Osteocyte (in vitro differentiated cells): Measurements from ENCODE around the gene SART3. TPM values are rescaled to one million over a fixed set of nuclear protein-coding genes. Genes with fewer than 3 reads are reported as not detected.

Experiments used
- total RNA-seq: library from RNA; stranded (reverse); gene quantifications from 2 replicates; pipeline ENCODE4 v1.2.1, GENCODE V29; 2021

Gene SART3
- total RNA-seq, 1 donor from 2014 or later, result 47.2 TPM

Other genes with a start within 250 kb of the SART3 start
- 47.5 and 48.5 TPM in 2 replicates for gene CMKLR1, start 221.9 kb downstream of the SART3 start, total RNA-seq
- gene FICD, start 45.9 kb downstream of the SART3 start, total RNA-seq, result 5.8 and 6.0 TPM in 2 replicates
- 93.9 and 103 TPM in 2 replicates for gene ISCU, start 1.4 kb upstream of the SART3 start, total RNA-seq
- 54.0 and 58.8 TPM in 2 replicates for gene TMEM119, start 36.9 kb upstream of the SART3 start, total RNA-seq
- gene SELPLG, start 72.7 kb upstream of the SART3 start, total RNA-seq, result 0.59 and 0.78 TPM in 2 replicates
- 234 and 248 TPM in 2 replicates for gene CORO1C, start 170.3 kb upstream of the SART3 start, total RNA-seq